Stimulated activated CD8-positive, alpha-beta memory T cell treated with anti-CD3 and anti-CD28 coated beads, Interleukin-4, amount 100 ng/mL, for 4 hours (primary cell): ENCODE results near the gene CCDC102A.
"Not testable (repeated sequence)": the region's sequence is repeated elsewhere in the genome, so short reads cannot be mapped to it uniquely, and the experiment has no call there.

Source experiments
- DNase-seq, 2 donors: peaks; one replicate each; pipeline ENCODE4 v3.0.0-alpha.2; 2020; ENCODE audit warnings: low read depth in 2 of 2, low spot score in 1 of 2

CCDC102A gene

GRCh38 chr16:57565461-57565860 lies 29.1 kb upstream of the CCDC102A start:
- DNase-seq: no peak

- DNase-seq: no peak
Observed at GRCh38 chr16:57564571-57565270, 28.4 kb upstream of the CCDC102A start.

- DNase-seq: no peak
Observed at GRCh38 chr16:57563761-57564160, 27.4 kb upstream of the CCDC102A start.

- no peak for DNase-seq
Observed at GRCh38 chr16:57563487-57563750, 27.0 kb upstream of the CCDC102A start.

GRCh38 chr16:57562669-57563486 lies 26.5 kb upstream of the CCDC102A start:
- DNase-seq: no peak

GRCh38 chr16:57562066-57562465 lies 25.7 kb upstream of the CCDC102A start:
- no peak for DNase-seq

GRCh38 chr16:57559072-57559790 lies 22.9 kb upstream of the CCDC102A start:
- DNase-seq: no peak

- no peak for DNase-seq
Observed at GRCh38 chr16:57556941-57557541, 20.7 kb upstream of the CCDC102A start.

- no peak for DNase-seq
Observed at GRCh38 chr16:57555831-57556230, 19.5 kb upstream of the CCDC102A start.

GRCh38 chr16:57551057-57551456 lies 14.7 kb upstream of the CCDC102A start:
- DNase-seq: no peak

- DNase-seq: no peak
Observed at GRCh38 chr16:57549730-57550129, 13.4 kb upstream of the CCDC102A start.

GRCh38 chr16:57548408-57548807 lies 12.0 kb upstream of the CCDC102A start:
- no peak for DNase-seq

GRCh38 chr16:57547524-57547923 lies 11.2 kb upstream of the CCDC102A start:
- not testable (repeated sequence) for DNase-seq

- no peak for DNase-seq
Observed at GRCh38 chr16:57544124-57544653, 7.8 kb upstream of the CCDC102A start.

- no peak for DNase-seq
Observed at GRCh38 chr16:57541754-57542435, 5.5 kb upstream of the CCDC102A start.

GRCh38 chr16:57540906-57541753 lies 4.8 kb upstream of the CCDC102A start:
- no peak for DNase-seq

- DNase-seq: no peak
Observed at GRCh38 chr16:57540387-57540786, 4.0 kb upstream of the CCDC102A start.

- no peak for DNase-seq
Observed at GRCh38 chr16:57539072-57539796, 2.9 kb upstream of the CCDC102A start.

- DNase-seq: no peak
Observed at GRCh38 chr16:57538235-57538721, 1.9 kb upstream of the CCDC102A start.
